NCI-H1694 treated with DMSO at 0.1 percent for 48 hours (cell line): ENCODE measurements around the gene CYP27A1.

Experiments
- DNase-seq: peaks from one replicate; lab custom pipeline; 2025; lab: John Stamatoyannopoulos, UW

The CYP27A1 gene

GRCh38 chr2:218773881-218774280, 8.1 kb upstream of the CYP27A1 start:
- DNase-seq = no peak

- DNase-seq = no peak
Measured at GRCh38 chr2:218776488-218776887, 5.5 kb upstream of the CYP27A1 start.

GRCh38 chr2:218777276-218777990, 4.5 kb upstream of the CYP27A1 start:
- DNase-seq = no peak

GRCh38 chr2:218780046-218780445, 1.9 kb upstream of the CYP27A1 start:
- DNase-seq = no peak

- DNase-seq = no peak
Measured at GRCh38 chr2:218780851-218781690, 876 bp upstream of the CYP27A1 start.

GRCh38 chr2:218782528-218782844, 539 bp downstream of the CYP27A1 start:
- DNase-seq = no peak

GRCh38 chr2:218783688-218784087, 1.7 kb downstream of the CYP27A1 start:
- DNase-seq = no peak

- DNase-seq = no peak
Measured at GRCh38 chr2:218785103-218785502, 3.2 kb downstream of the CYP27A1 start.

GRCh38 chr2:218786133-218786532, 4.2 kb downstream of the CYP27A1 start:
- no peak for DNase-seq

GRCh38 chr2:218788529-218789255, 6.7 kb downstream of the CYP27A1 start:
- DNase-seq = no peak

- no peak for DNase-seq
Measured at GRCh38 chr2:218792433-218792832, 10.5 kb downstream of the CYP27A1 start.

GRCh38 chr2:218796691-218797090, 14.7 kb downstream of the CYP27A1 start:
- DNase-seq = no peak

GRCh38 chr2:218798767-218799504, 17.0 kb downstream of the CYP27A1 start:
- no peak for DNase-seq

GRCh38 chr2:218799990-218800389, 18.0 kb downstream of the CYP27A1 start:
- no peak for DNase-seq

- DNase-seq = no peak
Measured at GRCh38 chr2:218802386-218802994, 20.5 kb downstream of the CYP27A1 start.

- DNase-seq = no peak
Measured at GRCh38 chr2:218804817-218805216, 22.9 kb downstream of the CYP27A1 start.

- no peak for DNase-seq
Measured at GRCh38 chr2:218805627-218806026, 23.7 kb downstream of the CYP27A1 start.

- DNase-seq = no peak
Measured at GRCh38 chr2:218806346-218806978, 24.5 kb downstream of the CYP27A1 start.

- no peak for DNase-seq
Measured at GRCh38 chr2:218807626-218808025, 25.7 kb downstream of the CYP27A1 start.

GRCh38 chr2:218809515-218809914, 27.6 kb downstream of the CYP27A1 start:
- DNase-seq = no peak

- no peak for DNase-seq
Measured at GRCh38 chr2:218810256-218810655, 28.3 kb downstream of the CYP27A1 start.
